Fibroblast of peridontal ligament (primary cell): ENCODE measurements around the gene DUOX2.
"Not testable (repeated sequence)": the region's sequence is repeated elsewhere in the genome, so short reads cannot be mapped to it uniquely, and the experiment has no call there.

Source experiments
- DNase-seq: peaks from one replicate; pipeline ENCODE4 v3.0.0-alpha.2; 2010; ENCODE audit errors: extremely low read depth

DUOX2 gene

GRCh38 chr15:45118996-45119395 is 5.0 kb upstream of the DUOX2 start:
- no peak for DNase-seq

GRCh38 chr15:45118131-45118588 is 4.2 kb upstream of the DUOX2 start:
- DNase-seq, result peak; percentile 87

GRCh38 chr15:45117308-45118130 is 3.5 kb upstream of the DUOX2 start:
- no peak for DNase-seq

- DNase-seq, result no peak
These were observed 2.7 kb upstream of the DUOX2 start for GRCh38 chr15:45116482-45117307.

GRCh38 chr15:45116006-45116481 is 2.1 kb upstream of the DUOX2 start:
- no peak for DNase-seq

- DNase-seq, result no peak
These were observed 1.4 kb upstream of the DUOX2 start for GRCh38 chr15:45115312-45115820.

GRCh38 chr15:45114751-45115085 is 746 bp upstream of the DUOX2 start:
- no peak for DNase-seq

GRCh38 chr15:45113380-45113990 is 487 bp downstream of the DUOX2 start:
- DNase-seq, result no peak

- DNase-seq, result no peak
These were observed 1.2 kb downstream of the DUOX2 start for GRCh38 chr15:45112591-45113379.

- no peak for DNase-seq
These were observed 1.8 kb downstream of the DUOX2 start for GRCh38 chr15:45112143-45112590.

- no peak for DNase-seq
These were observed 2.4 kb downstream of the DUOX2 start for GRCh38 chr15:45111390-45112142.

GRCh38 chr15:45110256-45110820 is 3.6 kb downstream of the DUOX2 start:
- DNase-seq, result no peak

- no peak for DNase-seq
These were observed 5.9 kb downstream of the DUOX2 start for GRCh38 chr15:45107941-45108630.

- no peak for DNase-seq
These were observed 7.8 kb downstream of the DUOX2 start for GRCh38 chr15:45106002-45106790.

GRCh38 chr15:45105586-45105985 is 8.4 kb downstream of the DUOX2 start:
- no peak for DNase-seq

GRCh38 chr15:45104170-45104569 is 9.8 kb downstream of the DUOX2 start:
- not testable (repeated sequence) for DNase-seq

GRCh38 chr15:45102226-45102625 is 11.7 kb downstream of the DUOX2 start:
- DNase-seq, result no peak

- DNase-seq, result no peak
These were observed 12.2 kb downstream of the DUOX2 start for GRCh38 chr15:45101749-45102148.
